Measurements from ENCODE around the gene DCLK2.

DCLK2 gene

DNA sequence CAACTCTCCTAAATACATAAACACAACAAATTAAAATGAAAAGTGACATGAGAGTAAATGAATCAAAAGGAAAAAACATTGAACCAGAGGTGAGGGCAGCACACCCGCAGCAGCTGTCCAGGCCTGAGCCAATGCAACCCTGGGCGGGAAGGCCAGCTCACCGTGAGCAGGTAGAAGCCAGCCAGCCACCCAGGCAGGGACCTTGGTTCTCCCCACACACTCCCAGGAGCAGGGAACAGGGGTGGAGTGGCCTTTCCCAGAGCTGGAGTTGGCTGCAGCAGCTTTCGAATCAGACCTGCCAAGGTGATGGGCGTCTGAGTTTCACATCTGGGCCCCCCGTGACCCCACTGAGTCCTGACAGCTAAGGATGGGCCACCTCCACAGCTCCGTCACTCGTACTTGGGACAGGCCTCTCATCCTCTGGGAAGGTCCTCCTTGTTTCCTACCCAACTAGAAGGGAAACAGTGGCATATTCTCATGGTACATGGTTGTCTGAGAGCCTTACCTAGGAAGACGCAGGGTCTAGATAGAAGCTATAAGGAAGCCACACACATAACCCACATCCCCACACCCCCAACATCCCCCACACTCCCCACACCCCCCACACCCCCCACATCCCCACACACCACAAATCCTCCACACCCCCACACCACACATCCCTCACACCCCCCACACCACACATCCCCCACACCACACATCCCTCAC, 172.2 kb downstream of the DCLK2 start:
- no peak for DNase-seq

DNA sequence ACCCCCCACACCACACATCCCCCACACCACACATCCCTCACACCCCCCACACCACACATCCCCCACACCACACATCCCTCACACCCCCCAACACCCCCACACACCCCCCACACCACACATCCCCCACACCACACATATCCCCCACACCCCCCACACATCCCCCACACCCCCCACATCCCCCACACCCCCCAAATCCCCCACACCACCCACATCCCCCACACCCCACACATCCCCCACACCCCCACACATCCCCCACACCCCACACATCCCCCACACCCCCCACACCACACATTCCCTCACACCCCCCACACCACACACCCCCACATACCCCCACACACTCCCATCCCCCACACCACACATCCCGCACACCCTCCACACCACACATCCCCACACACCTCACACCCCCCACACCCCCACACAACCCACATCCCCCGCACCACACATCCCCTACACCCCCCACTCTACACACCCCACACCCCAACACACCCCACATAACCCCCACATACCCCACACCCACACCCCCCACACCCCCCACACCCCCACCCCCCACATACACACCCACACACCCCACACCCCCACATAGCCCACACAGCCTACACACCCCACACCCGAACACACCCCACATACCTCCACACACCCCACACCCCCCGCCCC, 172.9 kb downstream of the DCLK2 start:
- no peak for DNase-seq

DNA sequence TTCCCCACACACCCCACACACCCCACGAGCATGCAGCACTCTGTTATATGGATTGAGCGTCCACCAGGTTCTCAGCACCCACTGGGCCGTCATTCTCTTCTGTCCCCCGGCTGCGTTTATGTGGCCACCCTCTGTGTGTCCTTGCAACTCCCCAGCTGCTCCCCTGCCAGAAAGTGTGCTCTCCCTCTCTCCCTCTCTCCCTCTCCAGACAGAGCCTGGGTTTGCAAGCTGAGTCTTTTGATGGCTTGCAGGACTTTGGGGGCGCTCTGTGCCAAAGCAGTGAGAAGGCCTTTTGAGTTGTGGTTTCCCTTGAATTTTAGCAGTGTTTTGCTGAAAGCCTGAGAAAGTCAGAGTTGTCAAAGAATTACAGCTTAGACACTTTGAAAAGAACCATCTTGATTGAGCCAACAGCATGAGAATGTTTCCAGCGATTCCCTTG, 173.5 kb downstream of the DCLK2 start:
- no peak for DNase-seq

DNA sequence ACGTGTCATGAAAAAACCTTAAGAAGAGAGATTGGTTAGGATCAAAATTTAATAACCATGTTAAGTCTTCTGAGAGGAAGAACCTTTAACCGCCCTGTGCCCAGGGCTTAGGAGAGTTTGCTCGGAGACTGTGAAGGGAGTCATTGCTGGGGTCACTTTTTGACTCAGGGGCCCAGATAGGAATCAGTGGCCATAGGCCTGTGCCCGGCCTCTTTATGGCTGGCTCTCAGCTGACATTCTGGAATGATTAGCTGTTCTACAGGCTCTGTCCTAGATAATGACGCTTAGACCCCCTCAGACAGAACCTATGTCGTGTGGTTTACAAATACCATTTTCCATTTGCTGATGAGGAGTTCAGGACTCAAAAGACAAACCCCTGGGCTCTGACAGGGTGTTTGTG, 174.1 kb downstream of the DCLK2 start:
- DNase-seq, result no peak

DNA sequence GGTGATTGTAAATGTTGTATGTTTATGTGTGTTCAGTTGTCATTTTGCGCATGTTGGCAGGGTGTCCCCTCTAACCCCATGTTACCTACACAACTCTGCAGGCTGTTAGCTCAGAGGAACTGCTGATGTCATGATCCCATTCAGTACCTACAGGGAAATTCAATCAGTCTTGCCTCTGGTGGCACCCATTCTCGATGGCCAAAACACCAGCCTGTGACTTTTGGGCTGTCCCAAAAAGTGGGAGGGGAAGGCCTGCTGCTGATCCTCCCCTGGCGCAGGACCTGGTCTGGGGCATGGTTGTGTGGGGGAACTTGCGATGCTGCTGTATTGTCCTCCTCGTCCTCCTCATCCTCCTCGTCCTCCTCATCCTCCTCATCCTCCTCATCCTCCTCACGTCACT, 174.5 kb downstream of the DCLK2 start:
- DNase-seq, result no peak

DNA sequence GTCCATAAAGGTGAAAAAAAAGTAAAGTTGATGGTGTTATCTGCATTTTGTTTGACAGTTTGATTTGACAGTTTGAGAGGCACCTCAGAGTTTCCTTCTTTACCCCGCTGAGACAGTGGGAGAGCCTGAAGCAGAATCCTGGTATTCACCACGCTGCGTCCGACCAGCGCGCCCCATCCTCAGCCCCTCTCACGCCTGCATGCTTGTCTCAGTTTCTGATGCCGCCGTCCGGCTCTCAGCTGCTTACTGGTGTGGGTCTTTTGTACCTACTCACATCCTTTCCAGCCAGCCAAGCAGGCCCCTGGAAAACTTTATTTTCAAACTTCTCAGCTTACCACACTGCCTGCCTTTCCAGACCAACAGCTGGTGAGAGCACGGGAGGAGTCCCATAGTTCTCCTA, 175.2 kb downstream of the DCLK2 start:
- no peak for DNase-seq

DNA sequence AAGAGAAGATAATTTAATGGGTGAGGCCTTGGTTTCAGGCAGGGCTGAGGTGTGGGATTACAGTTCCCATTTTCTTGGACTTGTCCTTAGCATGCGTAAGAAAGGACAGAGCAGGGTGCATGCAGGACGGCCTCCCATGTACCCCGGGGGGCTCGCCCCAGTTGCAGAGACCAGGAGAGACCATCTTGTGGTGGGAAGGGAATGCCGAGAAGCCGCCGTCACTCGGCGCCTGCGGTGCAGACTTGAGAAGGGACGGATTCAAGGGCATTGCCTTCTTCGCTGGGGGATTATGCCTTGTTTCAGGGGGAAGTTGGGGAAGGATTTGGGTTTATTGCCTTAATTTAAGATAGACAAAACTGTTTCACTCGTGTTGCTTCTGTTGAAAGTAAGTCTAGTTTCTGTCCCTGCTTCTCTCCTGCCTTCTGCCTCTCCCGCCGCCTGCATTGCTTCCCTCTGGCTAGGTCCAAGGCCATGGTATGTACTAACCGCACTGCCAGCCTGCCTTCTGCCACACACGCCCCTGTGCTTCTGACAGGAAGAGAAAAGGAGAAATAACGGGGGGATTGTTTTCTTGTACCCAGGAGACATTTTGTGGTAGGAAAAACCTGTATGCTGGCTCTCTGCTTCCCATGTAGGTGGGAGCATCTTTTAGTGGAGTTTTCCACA, 175.9 kb downstream of the DCLK2 start:
- no peak for DNase-seq

DNA sequence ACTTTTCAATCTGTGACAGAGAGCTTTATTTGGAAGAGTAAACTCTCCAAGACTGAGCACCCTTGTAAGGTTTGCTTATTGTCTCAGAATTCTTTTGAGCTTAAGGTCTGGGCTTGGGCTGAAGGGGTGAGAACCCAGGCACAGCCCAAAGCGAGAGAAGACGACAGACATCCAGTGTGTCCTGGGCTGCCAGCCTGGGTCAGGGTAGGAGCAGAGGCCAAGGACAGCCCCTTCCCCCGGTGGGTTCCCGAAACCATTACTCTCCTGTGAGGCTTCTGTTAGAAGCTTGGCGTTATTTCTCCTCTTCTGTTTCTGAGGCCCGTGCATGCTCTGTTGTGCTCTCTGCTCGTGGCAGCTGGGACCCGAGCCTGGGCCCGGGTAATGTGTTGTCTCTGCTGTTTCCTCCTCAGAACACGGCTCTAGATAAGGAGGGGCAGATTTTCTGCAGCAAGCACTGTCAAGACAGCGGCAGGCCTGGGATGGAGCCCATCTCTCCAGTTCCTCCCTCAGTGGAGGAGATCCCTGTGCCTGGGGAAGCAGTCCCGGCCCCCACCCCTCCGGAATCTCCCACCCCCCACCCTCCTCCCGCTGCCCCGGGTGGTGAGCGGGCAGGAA, 177.5 kb downstream of the DCLK2 start:
- DNase-seq, result no peak

DNA sequence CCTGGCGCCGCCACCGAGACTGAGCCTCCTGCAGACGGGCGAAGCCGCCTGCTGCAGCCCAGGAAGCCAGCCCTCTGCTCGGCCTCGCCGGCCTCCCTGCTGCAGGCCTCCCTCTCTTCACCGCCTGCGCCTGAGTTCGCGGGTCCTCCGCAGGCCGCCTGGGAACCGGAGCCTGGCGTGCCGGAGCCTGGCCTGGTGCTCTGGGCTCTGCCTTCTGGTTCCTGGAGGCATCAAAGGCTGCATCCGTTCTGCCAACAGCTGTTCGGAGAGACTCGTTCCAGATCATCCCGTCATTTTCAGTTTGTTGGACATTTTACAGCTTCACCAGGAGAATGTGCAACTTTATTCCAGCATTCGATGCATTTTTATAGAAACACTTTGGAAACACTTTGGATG, 178.0 kb downstream of the DCLK2 start:
- no peak for DNase-seq

DNA sequence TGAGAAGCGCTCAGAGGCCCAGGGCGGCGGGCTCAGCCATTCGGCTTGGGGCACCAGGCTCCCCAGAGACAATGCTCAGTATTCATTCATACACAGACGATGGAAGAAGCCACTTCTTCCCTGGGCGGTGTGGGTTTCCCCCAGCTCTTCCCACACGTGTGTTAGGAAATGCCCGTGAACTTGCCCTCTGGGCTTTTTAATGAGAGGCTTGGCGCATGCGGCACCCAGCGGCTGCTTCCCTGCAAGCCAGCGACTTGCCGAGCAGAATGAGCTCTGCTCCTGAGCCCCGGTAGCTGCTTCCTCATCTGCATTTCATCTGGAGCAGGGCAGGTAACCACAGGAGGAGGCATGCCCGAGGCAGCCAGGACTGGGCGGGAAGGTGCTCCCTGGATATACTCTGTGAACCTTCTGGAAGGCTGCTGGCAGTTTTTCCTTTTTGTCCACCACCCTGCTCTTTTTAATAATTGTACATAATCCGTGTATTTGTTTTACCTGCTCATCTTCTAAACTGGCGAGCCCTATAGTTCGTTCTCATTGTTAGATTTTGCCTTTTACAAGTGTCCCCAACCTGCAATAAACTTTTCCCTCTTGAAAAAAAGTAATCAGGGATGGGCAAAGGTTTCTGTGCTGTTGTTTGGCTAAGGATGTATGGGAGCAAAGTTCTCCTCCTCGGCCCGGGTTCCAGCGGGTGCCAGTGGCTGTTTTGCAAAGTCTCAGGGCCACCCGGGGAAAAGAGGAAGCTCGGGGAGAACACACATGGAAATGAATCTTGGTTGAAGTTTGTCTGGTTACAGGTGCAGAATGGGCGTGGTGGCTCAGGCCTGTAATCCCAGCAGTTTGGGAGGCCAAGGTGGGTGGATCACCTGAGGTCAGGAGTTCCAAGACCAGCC, 178.8 kb downstream of the DCLK2 start:
- no peak for DNase-seq

DNA sequence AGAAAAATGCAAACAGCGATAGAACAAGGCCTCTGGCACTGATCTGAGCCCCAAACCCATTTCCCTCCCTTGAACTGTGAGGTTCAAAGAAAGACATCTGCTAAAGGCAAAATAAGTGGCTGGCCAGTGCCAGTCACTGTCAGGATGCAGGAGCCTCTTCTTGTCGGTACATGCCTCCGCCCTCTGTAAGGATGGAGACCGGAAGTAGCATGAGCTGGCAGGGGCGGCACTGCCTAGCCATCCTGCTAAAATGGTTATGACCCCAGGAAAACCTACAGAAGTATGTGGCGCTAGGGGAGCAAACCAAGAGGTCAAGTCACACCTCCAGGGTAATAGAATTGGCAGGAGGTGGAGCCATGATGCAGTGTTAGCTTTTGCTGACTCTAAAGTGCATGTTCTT, 180.3 kb downstream of the DCLK2 start:
- no peak for DNase-seq

DNA sequence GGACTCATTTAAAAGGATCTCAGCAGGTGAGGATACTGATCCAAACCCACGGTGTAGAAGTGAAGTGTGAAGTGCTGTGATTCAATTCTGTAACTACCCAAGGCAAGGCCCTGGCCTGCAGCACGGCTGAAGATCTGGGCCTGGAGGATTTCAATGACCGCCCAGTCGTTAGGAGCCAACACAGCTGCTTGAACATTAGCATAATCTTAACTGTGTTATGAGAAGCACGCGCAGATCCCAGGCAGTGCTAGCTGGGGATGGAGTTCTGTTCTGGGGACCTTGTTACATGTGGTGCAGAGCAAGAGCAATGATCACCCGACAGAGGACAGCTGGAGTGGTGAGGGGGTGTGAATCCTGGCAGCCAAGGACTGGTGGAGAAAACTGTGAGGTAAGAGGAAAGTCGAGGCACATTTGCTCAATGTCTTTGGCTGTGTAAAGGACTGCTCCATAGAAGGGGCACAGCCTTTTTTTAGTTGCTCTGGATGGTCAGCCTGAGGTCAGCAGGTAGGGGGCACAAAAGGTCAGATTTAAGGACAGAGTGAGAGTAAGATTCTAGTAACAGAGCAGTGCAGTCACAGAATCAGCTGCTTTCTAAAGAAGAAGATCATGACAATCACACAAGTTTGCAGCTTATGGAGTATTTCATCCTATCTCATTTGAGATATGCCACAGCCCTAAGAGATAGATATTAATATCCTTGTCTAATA, 181.8 kb downstream of the DCLK2 start:
- no peak for DNase-seq

DNA sequence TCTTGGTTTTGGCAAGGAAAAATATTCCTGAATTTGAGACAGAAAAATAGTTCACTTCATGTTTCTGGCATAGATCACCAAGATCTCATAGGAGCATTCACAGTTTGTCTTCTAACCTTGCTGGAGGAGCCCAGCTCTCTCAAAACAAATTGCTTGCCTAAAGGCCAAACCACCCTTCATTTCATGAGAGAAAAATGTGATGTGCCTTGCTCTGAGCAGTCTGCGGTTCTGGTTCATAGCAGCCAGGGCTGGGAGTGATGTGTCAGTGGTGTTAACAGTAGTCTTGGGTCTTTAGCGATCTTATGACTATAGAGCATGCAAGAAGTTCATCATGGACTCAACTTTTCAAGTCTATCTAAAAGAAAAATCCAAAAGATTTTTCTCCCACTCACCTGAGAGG, 183.3 kb downstream of the DCLK2 start:
- DNase-seq, result no peak

DNA sequence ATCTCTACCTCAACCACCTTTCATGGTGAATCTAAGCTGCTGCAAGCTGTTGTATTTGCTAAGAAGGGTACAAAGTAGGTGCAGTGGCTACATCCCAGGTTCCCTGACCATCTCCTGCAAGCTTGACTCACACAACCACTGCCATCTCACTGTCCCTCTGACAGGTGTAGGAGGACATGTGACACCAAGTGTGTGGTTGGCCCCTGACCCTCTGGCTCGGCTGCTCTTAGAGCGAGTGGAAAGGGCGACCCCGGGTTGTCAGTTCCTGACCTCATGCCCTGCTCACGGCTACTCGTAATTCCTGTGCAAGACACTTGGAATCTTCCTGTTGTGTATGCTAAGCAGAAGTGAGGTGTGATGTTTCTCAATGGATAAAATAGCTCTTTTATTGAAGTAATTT, 184.4 kb downstream of the DCLK2 start:
- DNase-seq, result no peak

DNA sequence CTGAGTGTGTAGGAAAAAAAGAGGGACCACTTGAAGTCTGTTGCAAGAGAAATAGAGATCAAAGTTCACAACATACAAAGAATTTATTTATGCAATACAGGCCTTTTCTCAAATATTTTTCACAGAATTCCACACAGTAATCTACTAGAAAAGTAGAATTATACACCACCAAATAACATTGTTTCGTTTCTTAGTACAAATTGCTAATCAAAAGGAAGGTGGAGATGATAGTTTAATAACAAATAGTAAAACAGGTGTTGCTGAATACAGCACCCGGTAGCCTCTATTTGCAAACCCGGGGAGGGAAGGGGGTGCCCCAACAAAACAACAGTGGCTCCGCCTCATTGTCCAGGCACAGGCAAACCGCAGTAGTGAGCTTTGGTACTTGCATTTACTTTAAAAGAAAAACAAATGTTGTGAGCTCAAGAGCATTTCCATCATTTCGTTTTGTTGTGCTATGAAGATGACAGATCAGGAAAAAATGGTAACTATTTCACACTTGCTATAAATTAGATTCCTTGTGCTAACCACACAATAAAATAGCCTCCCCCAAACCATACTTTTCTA, 186.4 kb downstream of the DCLK2 start:
- DNase-seq, result no peak

DNA sequence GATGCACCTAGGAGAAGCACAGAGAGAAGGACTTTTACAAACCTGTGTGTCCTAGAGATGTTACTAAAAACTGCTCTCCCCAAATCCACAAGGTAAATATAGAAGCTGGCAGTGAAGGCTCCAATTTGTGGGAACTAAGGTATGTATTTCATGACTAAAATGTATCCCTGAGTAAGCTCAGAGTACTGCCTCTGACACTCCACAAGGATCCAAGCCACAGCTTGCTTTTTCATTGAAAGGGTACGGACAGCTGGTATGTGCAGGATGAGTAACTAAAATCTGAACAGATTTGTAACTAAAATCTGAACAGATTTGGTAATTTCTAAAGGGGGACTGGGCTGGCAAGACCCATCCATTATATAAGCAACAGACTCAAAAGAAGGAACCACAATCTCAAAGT, 187.6 kb downstream of the DCLK2 start:
- no peak for DNase-seq

DNA sequence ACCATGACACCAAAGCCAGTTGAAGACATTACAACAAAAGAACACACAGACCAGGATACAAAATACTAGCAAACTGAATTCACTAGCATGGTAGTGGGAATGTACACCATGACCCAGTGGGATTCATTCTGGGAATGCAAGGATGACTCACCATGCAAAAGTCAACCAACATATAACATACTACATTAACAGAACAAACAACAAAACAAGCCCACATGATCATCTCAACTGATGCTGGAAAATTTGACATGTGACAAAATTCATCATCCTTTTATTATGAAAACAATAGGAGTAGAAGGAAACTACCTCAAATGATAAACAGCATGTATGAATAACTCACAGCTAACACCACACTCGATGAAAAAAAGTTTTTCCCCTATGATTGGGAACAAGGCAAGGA, 190.2 kb downstream of the DCLK2 start:
- DNase-seq, result no peak

DNA sequence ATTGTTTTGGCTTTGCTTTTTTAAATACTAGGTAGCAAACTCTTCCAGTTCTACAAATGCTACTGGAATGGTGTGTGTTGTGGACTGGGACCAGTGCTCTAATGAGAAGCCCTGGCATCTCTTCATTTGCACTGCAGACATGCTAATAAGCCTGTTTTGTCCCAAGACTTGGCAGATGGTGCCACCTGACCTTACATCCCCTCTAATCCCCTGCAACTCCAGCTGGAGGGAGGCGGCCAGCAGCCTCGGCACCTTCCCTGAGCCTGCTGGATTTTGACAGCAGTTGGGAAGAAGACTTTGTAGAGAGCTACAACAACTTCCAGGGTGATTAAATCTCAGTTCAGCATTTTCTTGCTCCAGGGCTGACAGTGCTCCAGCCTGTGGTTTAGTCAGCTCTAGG, 200.0 kb downstream of the DCLK2 start:
- no peak for DNase-seq

DNA sequence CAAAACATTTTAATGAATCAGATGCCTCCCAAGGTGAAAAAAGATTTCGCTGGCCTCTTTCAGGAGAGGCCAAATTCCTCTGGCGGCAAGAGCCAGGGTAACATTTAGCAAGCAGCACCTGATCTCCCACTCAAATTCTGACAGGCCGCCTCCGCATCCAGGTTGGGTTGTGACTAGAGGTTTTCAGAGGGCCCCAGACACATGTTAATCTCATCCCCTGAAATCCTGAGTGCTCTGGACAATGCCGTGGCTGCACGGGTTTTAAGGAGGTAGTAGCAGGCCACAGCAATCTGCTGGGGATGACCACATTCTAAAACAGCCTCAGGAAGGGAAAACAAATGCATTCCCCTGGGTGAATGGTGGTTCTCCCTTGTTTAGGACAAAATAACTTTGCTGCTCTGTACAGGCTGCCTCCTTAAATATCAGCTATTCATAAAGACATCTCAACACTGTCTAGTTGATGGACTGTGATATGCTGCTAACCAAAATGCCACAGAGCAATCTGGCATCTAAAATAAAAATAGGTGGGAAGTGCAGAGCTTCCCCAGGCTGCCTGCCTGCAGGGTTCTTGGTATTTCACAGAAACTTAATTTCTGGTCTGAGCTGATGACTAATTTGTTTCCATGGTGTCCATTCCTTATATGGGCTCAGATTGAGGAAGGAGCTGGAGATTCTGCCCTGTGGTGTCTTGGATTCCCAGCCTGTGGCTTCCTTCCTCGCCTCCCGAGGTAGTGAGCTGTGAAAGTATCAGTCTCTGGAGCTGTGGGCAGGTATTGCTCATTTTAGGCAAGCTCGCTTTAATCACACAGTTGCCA, 202.0 kb downstream of the DCLK2 start:
- no peak for DNase-seq

DNA sequence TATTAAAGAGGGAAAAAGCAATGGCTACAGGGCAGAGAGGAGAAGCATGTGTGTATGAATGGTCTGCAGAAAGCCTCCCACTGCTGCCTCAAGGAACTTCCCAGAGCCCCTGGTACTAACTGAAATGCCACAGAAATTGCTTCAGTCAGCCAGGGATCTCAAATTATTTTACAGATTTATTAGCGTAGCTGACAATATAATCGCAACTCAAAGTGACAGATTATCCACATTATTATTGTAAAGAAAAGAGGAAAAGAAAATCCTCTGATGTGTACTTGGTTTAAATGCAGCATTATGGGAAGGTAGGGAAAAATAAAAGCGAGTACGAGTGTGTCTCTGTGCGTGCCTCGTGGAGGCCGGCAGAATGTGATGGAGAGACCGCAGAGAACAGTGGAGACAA, 202.7 kb downstream of the DCLK2 start:
- DNase-seq, result no peak

DNA sequence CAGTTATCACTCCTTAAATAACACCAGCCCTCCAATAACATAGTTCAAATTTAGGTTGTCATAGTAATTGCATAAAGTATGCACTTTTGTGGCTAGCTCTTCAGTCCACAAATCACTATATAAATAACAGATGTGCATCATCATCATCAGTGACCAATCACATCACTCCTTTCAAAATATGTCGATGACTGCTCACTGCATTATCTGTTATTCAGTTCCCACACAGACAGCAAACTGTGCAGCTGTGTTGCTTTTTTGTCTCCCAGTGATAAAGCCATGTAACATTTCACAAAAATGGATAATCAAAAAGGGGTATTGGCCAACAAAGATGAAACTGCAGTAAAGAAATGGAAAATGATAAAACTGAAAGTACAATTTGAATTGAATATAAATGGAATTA, 205.4 kb downstream of the DCLK2 start:
- no peak for DNase-seq
